ENCODE results near the gene AGAP6.
"Not testable (repeated sequence)": the region's sequence is repeated elsewhere in the genome, so short reads cannot be mapped to it uniquely, and the experiment has no call there.

Gene AGAP6

GRCh38 chr10:49988376-49988775 lies at the start of gene AGAP6:
TSS of gene AGAP6 (plus strand) at chr10:49988406. CDS start at chr10:49988716, 310 bp downstream.
- not testable (repeated sequence) for DNase-seq (ENCODE audit: insufficient read length, low spot score); FAIRE-seq

GRCh38 chr10:49941447-49942338 lies 46.5 kb upstream of the AGAP6 start, which contains the start of the genes PARG and TIMM23B:
TSS of gene PARG (minus strand) at chr10:49942027. CDS start at chr10:49941725, 302 bp downstream.
TSS of gene TIMM23B (plus strand) at chr10:49942053. CDS start at chr10:49942195, 142 bp downstream.
- FAIRE-seq (peak; percentile 90), DNase-seq (ENCODE audit: insufficient read length, low spot score) (peak; percentile 15)

GRCh38 chr10:49942339-49942705 lies 45.9 kb upstream of the AGAP6 start:
- FAIRE-seq = peak; percentile 79
- DNase-seq (ENCODE audit: insufficient read length, low spot score) = not testable (repeated sequence)

- DNase-seq (ENCODE audit: insufficient read length, low spot score); FAIRE-seq: not testable (repeated sequence)
Observed at GRCh38 chr10:49943607-49944006, 44.6 kb upstream of the AGAP6 start.

- DNase-seq (ENCODE audit: insufficient read length, low spot score) = not testable (repeated sequence)
- FAIRE-seq = peak; percentile 35
Observed at GRCh38 chr10:49948142-49948541, 40.1 kb upstream of the AGAP6 start.

- FAIRE-seq; DNase-seq (ENCODE audit: insufficient read length, low spot score): not testable (repeated sequence)
Observed at GRCh38 chr10:49948737-49949136, 39.5 kb upstream of the AGAP6 start.

GRCh38 chr10:49952006-49952405 lies 36.2 kb upstream of the AGAP6 start:
- not testable (repeated sequence) for DNase-seq (ENCODE audit: insufficient read length, low spot score); FAIRE-seq

GRCh38 chr10:49953122-49953521 lies 35.1 kb upstream of the AGAP6 start:
- FAIRE-seq; DNase-seq (ENCODE audit: insufficient read length, low spot score): not testable (repeated sequence)

GRCh38 chr10:49970331-49970857 lies 17.8 kb upstream of the AGAP6 start:
- DNase-seq (ENCODE audit: insufficient read length, low spot score); FAIRE-seq: not testable (repeated sequence)

GRCh38 chr10:49971466-49971865 lies 16.7 kb upstream of the AGAP6 start:
- DNase-seq (ENCODE audit: insufficient read length, low spot score); FAIRE-seq: not testable (repeated sequence)

GRCh38 chr10:49972094-49972493 lies 16.1 kb upstream of the AGAP6 start:
- not testable (repeated sequence) for DNase-seq (ENCODE audit: insufficient read length, low spot score); FAIRE-seq

- not testable (repeated sequence) for FAIRE-seq; DNase-seq (ENCODE audit: insufficient read length, low spot score)
Observed at GRCh38 chr10:49977756-49978155, 10.4 kb upstream of the AGAP6 start.

GRCh38 chr10:49987207-49987606 lies 999 bp upstream of the AGAP6 start:
- DNase-seq (ENCODE audit: insufficient read length, low spot score); FAIRE-seq: not testable (repeated sequence)

- not testable (repeated sequence) for DNase-seq (ENCODE audit: insufficient read length, low spot score); FAIRE-seq
Observed at GRCh38 chr10:49995321-49995720, 7.1 kb downstream of the AGAP6 start.

- not testable (repeated sequence) for FAIRE-seq; DNase-seq (ENCODE audit: insufficient read length, low spot score)
Observed at GRCh38 chr10:50014024-50014423, 25.8 kb downstream of the AGAP6 start.

- FAIRE-seq; DNase-seq (ENCODE audit: insufficient read length, low spot score): not testable (repeated sequence)
Observed at GRCh38 chr10:50015596-50016220, 27.5 kb downstream of the AGAP6 start.

GRCh38 chr10:50016926-50017325 lies 28.7 kb downstream of the AGAP6 start:
- not testable (repeated sequence) for FAIRE-seq; DNase-seq (ENCODE audit: insufficient read length, low spot score)

- FAIRE-seq; DNase-seq (ENCODE audit: insufficient read length, low spot score): not testable (repeated sequence)
Observed at GRCh38 chr10:50017646-50018045, 29.4 kb downstream of the AGAP6 start.

GRCh38 chr10:50019279-50019678 lies 31.1 kb downstream of the AGAP6 start:
- not testable (repeated sequence) for DNase-seq (ENCODE audit: insufficient read length, low spot score); FAIRE-seq

- FAIRE-seq; DNase-seq (ENCODE audit: insufficient read length, low spot score): not testable (repeated sequence)
Observed at GRCh38 chr10:50020451-50021024, 32.3 kb downstream of the AGAP6 start.

Data from GM19239 (cell line).